ENCODE data around the gene CR1. TPM values are rescaled to one million over a fixed set of nuclear protein-coding genes. Genes with fewer than 3 reads are reported as not detected.

The CR1 gene
- total and polyA plus RNA-seq, 2 donors: 1.5 to 1.6 TPM

Other genes with a start within 250 kb of the CR1 start
- 11.9 TPM for gene CD55, start 174.5 kb upstream of the CR1 start, total RNA-seq
- gene CD55, start 174.5 kb upstream of the CR1 start, polyA plus RNA-seq: 47.3 TPM
- 8.5 TPM for gene CR2, start 41.8 kb upstream of the CR1 start, total RNA-seq
- 4.6 TPM for gene CR2, start 41.8 kb upstream of the CR1 start, polyA plus RNA-seq
- 0.85 TPM for gene CR1L, start 149.0 kb downstream of the CR1 start, total RNA-seq
- 0.46 TPM for gene CR1L, start 149.0 kb downstream of the CR1 start, polyA plus RNA-seq

Data from thymus (tissue), 2 donors.